HG02852 (cell line): ENCODE measurements around the gene ACSS2.
"Not testable (repeated sequence)": the region's sequence is repeated elsewhere in the genome, so short reads cannot be mapped to it uniquely, and the experiment has no call there.

Experiments
- ATAC-seq: cut with Tn5 transposase; IDR thresholded peaks from one replicate; pipeline ENCODE4 v1.9.1; 2021; ENCODE audit warnings: mild to moderate bottlenecking, moderate library complexity; ENCODE audit not compliant: unreplicated experiment

ACSS2 gene

GRCh38 chr20:34874094-34874654, 2.2 kb upstream of the ACSS2 start:
- no peak for ATAC-seq

GRCh38 chr20:34875642-34876405, 588 bp upstream of the ACSS2 start:
- ATAC-seq: peak; percentile 56

GRCh38 chr20:34880215-34880850, 3.9 kb downstream of the ACSS2 start:
- ATAC-seq: no peak

- ATAC-seq: not testable (repeated sequence)
These were observed 4.6 kb downstream of the ACSS2 start for GRCh38 chr20:34880971-34881370.

GRCh38 chr20:34881689-34882088, 5.3 kb downstream of the ACSS2 start:
- no peak for ATAC-seq

GRCh38 chr20:34883087-34883688, 6.8 kb downstream of the ACSS2 start:
- no peak for ATAC-seq

GRCh38 chr20:34883809-34884208, 7.4 kb downstream of the ACSS2 start:
- ATAC-seq: no peak

- no peak for ATAC-seq
These were observed 7.8 kb downstream of the ACSS2 start for GRCh38 chr20:34884260-34884659.

- no peak for ATAC-seq
These were observed 9.7 kb downstream of the ACSS2 start for GRCh38 chr20:34886122-34886521.

GRCh38 chr20:34887023-34887422, 10.6 kb downstream of the ACSS2 start:
- no peak for ATAC-seq

- no peak for ATAC-seq
These were observed 12.1 kb downstream of the ACSS2 start for GRCh38 chr20:34888468-34888867.

GRCh38 chr20:34891166-34892062, 15.0 kb downstream of the ACSS2 start:
- no peak for ATAC-seq

- ATAC-seq: no peak
These were observed 16.3 kb downstream of the ACSS2 start for GRCh38 chr20:34892671-34893070.

GRCh38 chr20:34894723-34895122, 18.3 kb downstream of the ACSS2 start:
- ATAC-seq: no peak

GRCh38 chr20:34895465-34895864, 19.1 kb downstream of the ACSS2 start:
- ATAC-seq: no peak

- ATAC-seq: no peak
These were observed 19.7 kb downstream of the ACSS2 start for GRCh38 chr20:34896086-34896621.

- not testable (repeated sequence) for ATAC-seq
These were observed 21.7 kb downstream of the ACSS2 start for GRCh38 chr20:34898129-34898528.

- ATAC-seq: not testable (repeated sequence)
These were observed 22.3 kb downstream of the ACSS2 start for GRCh38 chr20:34898731-34899130.

- no peak for ATAC-seq
These were observed 27.8 kb downstream of the ACSS2 start for GRCh38 chr20:34904202-34904621.
